HepG2 (cell line): Measurements from ENCODE around the gene JAM2. TPM values are rescaled to one million over a fixed set of nuclear protein-coding genes. Genes with fewer than 3 reads are reported as not detected.

Experiments used
- ATAC-seq: fragments of 200-7000 bp; cut with Tn5 transposase; 3 replicates; pipeline ENCODE4 v1.9.1; 2020; ENCODE audit warnings: mild to moderate bottlenecking, moderate library complexity
- BruUV-seq: library from RNA; stranded (reverse); fragments of 400-500 nt; replicated peaks from 2 replicates; lab custom pipeline; 2021; lab: Mats Ljungman, UMichigan
- CTCF ChIA-PET: fragments of 300-600 bp; formaldehyde crosslinking; extraction: SDS; loops from one replicate; lab custom pipeline; 2021; ENCODE audit warnings: low total read pairs, inconsistent platforms, low intra/inter-chr PET ratio; lab: Yijun Ruan, JAX
- POLR2A ChIA-PET: fragments of 350-600 bp; sonication (Branson Sonifier 250); formaldehyde crosslinking; loops from one replicate; lab custom pipeline; 2020; ENCODE audit warnings: antibody characterized with exemption, inconsistent platforms; lab: Yijun Ruan, JAX
- DNase-seq: peaks from one replicate; pipeline ENCODE4 v3.0.0-alpha.2; 2015; ENCODE audit warnings: low spot score
- FAIRE-seq: peaks from 3 replicates; lab custom pipeline; 2011; peaks lifted over from hg19 to GRCh38; lab: Jason Lieb, UNC
- H2AFZ ChIP-seq: one replicate; pipeline ENCODE4 v1.6.1; 2011; ENCODE audit warnings: low read length, inconsistent platforms
- H3K27ac ChIP-seq: fragments of 300-600 bp; 3 replicates; pipeline ENCODE4 v1.8.0; 2011; ENCODE audit warnings: mixed run types, mild to moderate bottlenecking, mixed read lengths, low read length, inconsistent platforms; ENCODE audit not compliant: insufficient read depth; ENCODE audit errors: extremely low read length
- H3K27me3 ChIP-seq, 2 experiments: fragments of 200-600 bp in 1 of 2; 2 replicates in 1 of 2; 3 replicates in 1 of 2; pipeline versions ENCODE4 v1.6.0 to v1.8.0; 2011; ENCODE audit warnings: low read length in 2 of 2, mild to moderate bottlenecking in 2 of 2, moderate library complexity in 2 of 2, inconsistent platforms in 1 of 2; ENCODE audit not compliant: insufficient read depth in 2 of 2, control insufficient read depth in 1 of 2
- H3K36me3 ChIP-seq, 2 experiments: fragments of 200-600 bp in 1 of 2; replicated peaks in 1 of 2; 2 replicates in 1 of 2; 3 replicates in 1 of 2; pipeline versions ENCODE4 v1.5.1 to v1.8.0; 2011; ENCODE audit warnings: low read length in 2 of 2, inconsistent platforms in 1 of 2; ENCODE audit not compliant: insufficient read depth in 2 of 2, control insufficient read depth in 1 of 2
- H3K4me1 ChIP-seq: 2 replicates; pipeline ENCODE4 v1.5.1; 2012; ENCODE audit warnings: low read length, inconsistent platforms; ENCODE audit not compliant: insufficient read depth
- H3K4me2 ChIP-seq: 2 replicates; pipeline ENCODE4 v1.6.0; 2011; ENCODE audit warnings: low read depth, low read length, inconsistent platforms
- H3K4me3 ChIP-seq, 3 experiments: fragments of 200-600 bp in 1 of 3; sonication (generic), shearing (Covaris generic) in 1 of 3; replicated peaks in 1 of 3; 2 replicates each; pipeline ENCODE4 v1.5.1; 2011 to 2016; ENCODE audit warnings: low read length in 3 of 3, inconsistent platforms in 2 of 3, low read depth in 2 of 3, mild to moderate bottlenecking in 2 of 3, control low read depth in 1 of 3, mixed read lengths in 1 of 3; ENCODE audit not compliant: insufficient read depth in 1 of 3
- H3K79me2 ChIP-seq: one replicate; pipeline ENCODE4 v1.6.1; 2011; ENCODE audit warnings: low read length, inconsistent platforms; ENCODE audit not compliant: insufficient read depth
- H3K9ac ChIP-seq: 2 replicates; pipeline ENCODE4 v1.6.0; 2011; ENCODE audit warnings: mild to moderate bottlenecking, low read depth, low read length, inconsistent platforms; ENCODE audit not compliant: insufficient read depth
- H3K9me3 ChIP-seq: 2 replicates; pipeline ENCODE4 v1.5.1; 2012; ENCODE audit warnings: mild to moderate bottlenecking, low read length
- H4K20me1 ChIP-seq: 2 replicates; pipeline ENCODE4 v1.6.0; 2011; ENCODE audit warnings: inconsistent platforms, mild to moderate bottlenecking, low read length, moderate library complexity; ENCODE audit not compliant: insufficient read depth
- AGO2 ChIP-seq: fragments of 200-400 bp; formaldehyde crosslinking; optimal IDR thresholded peaks from 2 replicates; pipeline ENCODE3; 2017; ENCODE audit warnings: mild to moderate bottlenecking, low read depth, low read length, moderate library complexity
- ATRX ChIP-seq: sonication (generic); formaldehyde crosslinking; IDR thresholded peaks from 2 replicates; pipeline ENCODE4 v1.4.0; 2020; ENCODE audit warnings: missing genetic modification reagents, borderline replicate concordance
- CREB1 ChIP-seq, 2 experiments: fragments of 450-650 bp in 1 of 2; IDR thresholded peaks; 2 replicates each; pipeline ENCODE4 v1.6.1; 2016 to 2017; ENCODE audit warnings: control low read depth in 1 of 2, mild to moderate bottlenecking in 1 of 2, missing compliant biosample characterization in 1 of 2, missing genetic modification characterization in 1 of 2
- CSRNP1 ChIP-seq: sonication (generic); formaldehyde crosslinking; IDR thresholded peaks from 2 replicates; pipeline ENCODE4 v1.8.1; 2023; ENCODE audit warnings: mild to moderate bottlenecking, missing genetic modification reagents
- ESRRA ChIP-seq: sonication (generic); formaldehyde crosslinking; IDR thresholded peaks from 2 replicates; pipeline ENCODE4 v1.5.1; 2020; ENCODE audit warnings: mild to moderate bottlenecking, low read depth, missing genetic modification reagents
- GABPA ChIP-seq, 2 experiments: IDR thresholded peaks; 2 replicates each; pipeline ENCODE4 v1.6.1; 2011 to 2016; ENCODE audit warnings: low read depth in 2 of 2, low read length in 1 of 2, missing biosample characterization in 1 of 2, missing genetic modification characterization in 1 of 2
- HNF4A ChIP-seq: sonication (generic); formaldehyde crosslinking; IDR thresholded peaks from 2 replicates; pipeline ENCODE4 v1.4.0; 2020; ENCODE audit warnings: missing genetic modification reagents
- KDM5B ChIP-seq: sonication (generic); formaldehyde crosslinking; IDR thresholded peaks from 2 replicates; pipeline ENCODE4 v1.4.0; 2020; ENCODE audit warnings: missing genetic modification reagents, mild to moderate bottlenecking, borderline replicate concordance
- KLF9 ChIP-seq: IDR thresholded peaks from 2 replicates; pipeline ENCODE4 v1.6.1; 2016; ENCODE audit warnings: low read depth
- MEF2D ChIP-seq: sonication (generic); formaldehyde crosslinking; IDR thresholded peaks from 2 replicates; pipeline ENCODE4 v1.5.1; 2020; ENCODE audit warnings: mild to moderate bottlenecking, missing genetic modification reagents
- MXI1 ChIP-seq: IDR thresholded peaks from 3 replicates; pipeline ENCODE4 v1.6.1; 2012; ENCODE audit warnings: low read depth, low read length, inconsistent platforms, borderline replicate concordance
- NAIF1 ChIP-seq: sonication (generic); formaldehyde crosslinking; IDR thresholded peaks from 2 replicates; pipeline ENCODE4 v1.5.0; 2020; ENCODE audit warnings: mild to moderate bottlenecking, missing genetic modification reagents, borderline replicate concordance
- POGK ChIP-seq: sonication (generic); formaldehyde crosslinking; conservative IDR thresholded peaks from 2 replicates; pipeline ENCODE4 v1.8.0; 2022; ENCODE audit warnings: mild to moderate bottlenecking, moderate library complexity, missing genetic modification reagents
- POLR2A ChIP-seq, 2 experiments: IDR thresholded peaks; 2 replicates each; pipeline ENCODE4 v1.6.1; 2011; ENCODE audit warnings: low read depth in 2 of 2, low read length in 2 of 2, mild to moderate bottlenecking in 1 of 2, moderate library complexity in 1 of 2; ENCODE audit not compliant: insufficient read depth in 1 of 2
- SOX6 ChIP-seq, 2 experiments: fragments of 450-650 bp in 1 of 2; sonication (generic) in 1 of 2; formaldehyde crosslinking in 1 of 2; IDR thresholded peaks; 2 replicates each; pipeline versions ENCODE4 v1.4.0 to v1.6.1; 2017 to 2020; ENCODE audit warnings: antibody characterized with exemption in 1 of 2, mild to moderate bottlenecking in 1 of 2, missing genetic modification reagents in 1 of 2
- ZNF335 ChIP-seq: sonication (generic); formaldehyde crosslinking; IDR thresholded peaks from 2 replicates; pipeline ENCODE4 v1.4.0; 2020; ENCODE audit warnings: missing genetic modification reagents
- WGBS: methylation state at CpG from one replicate; pipeline ENCODE4 v1.1.6; 2017; ENCODE audit warnings: low lambda C conversion rate; 5-methylcytosine and 5-hydroxymethylcytosine counted together
- in situ Hi-C: cut with HindIII; loops from 2 replicates; pipeline ENCODE4 v1.10.0; 2017; ENCODE audit warnings: low pct_unique_long_range_greater_than_20kb; ENCODE audit not compliant: extremely low pct_ligation_motif_present
- intact Hi-C: fragments of 100-400 bp; cut with micrococcal nuclease; formaldehyde crosslinking; loops from one replicate; pipeline ENCODE4 v1.10.0; 2022; ENCODE audit not compliant: unreplicated experiment
- polyA plus RNA-seq, 8 experiments: library from polyadenylated mRNA; depleted of rRNA in 3 of 8; stranded (reverse) in 7 of 8; unstranded in 1 of 8; fragments of >200 nt; fragmentation: Illumina TruSeq in 4 of 8; extraction: Trizol in 4 of 8; gene quantifications; 2 replicates each; pipeline versions ENCODE4 v1.2.1 to v1.2.3, GENCODE V29; 2011 to 2016; ENCODE audit warnings: low read depth in 4 of 8, missing spikeins in 1 of 8, mixed read lengths in 1 of 8; ENCODE audit not compliant: insufficient read depth in 1 of 8
- total RNA-seq, 5 experiments: library from RNA; depleted of rRNA; stranded (reverse); fragments of >200 nt; fragmentation: Illumina TruSeq; extraction: Trizol; gene quantifications; 2 replicates each; pipeline ENCODE4 v1.2.3, GENCODE V29; 2016; ENCODE audit warnings: low read depth in 1 of 5
- TF ChIP-seq, protein P1 (sequence below): fragments of 450-650 bp; IDR thresholded peaks from 2 replicates; pipeline ENCODE4 v1.6.1; 2016

The JAM2 gene
- total and polyA plus RNA-seq, 2 of the 13 experiments (the other 11 are each of a cell fraction or from before 2014, with no cell fraction given): 0.07 TPM; not detected in 1

DNA sequence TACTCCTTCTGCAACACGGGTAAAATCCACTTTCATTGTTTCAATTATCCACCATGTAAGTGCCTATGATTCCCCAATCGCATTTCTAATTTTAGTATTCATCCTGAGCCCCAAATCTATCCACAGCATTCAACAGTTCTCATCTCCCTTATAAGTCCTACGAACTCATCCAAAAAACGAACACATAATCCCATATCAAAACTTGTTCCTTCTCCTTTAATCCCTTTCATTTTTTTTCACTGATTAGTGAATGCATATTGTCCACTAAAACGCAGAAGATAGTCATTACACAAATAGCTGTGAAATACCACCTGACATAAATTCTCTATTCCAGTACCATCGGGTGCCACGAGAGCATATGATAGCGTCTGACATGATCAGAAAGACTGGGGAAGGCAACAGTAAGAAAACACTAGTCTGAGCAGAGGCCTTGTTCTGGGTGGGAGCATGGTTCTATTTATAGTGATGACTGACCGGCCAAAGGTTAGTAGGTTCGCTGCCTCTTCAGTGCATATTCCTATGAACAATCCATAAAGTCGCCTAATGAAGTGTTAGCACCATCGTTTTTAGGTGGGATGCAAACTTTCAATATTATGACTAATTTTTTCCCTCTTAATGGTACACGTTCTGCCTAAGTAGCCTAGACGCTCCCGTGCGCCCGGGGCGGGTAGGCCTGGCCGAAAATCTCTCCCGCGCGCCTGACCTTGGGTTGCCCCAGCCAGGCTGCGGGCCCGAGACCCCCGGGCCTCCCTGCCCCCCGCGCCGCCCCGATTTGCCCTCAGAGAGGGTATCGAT is 95.0 kb downstream of the JAM2 start:
- Histone ChIP-seq H3K4me2 (peak overlapping the region; percentile 92), H3K27ac (peak overlapping the region; percentile 100), H3K27me3 (no peaks in the 10 kb centered on the region; a peak in 1 of 5 replicates), H3K9ac (peak overlapping the region; percentile 100), H3K4me3 (peak overlapping the region; percentile 72 to 96 (median 83)), H2AFZ (no peak overlapping the region), H3K36me3 (peaks cover 2 to 16% of the 10 kb centered on the region in 2 experiments; a peak in 4 of 5 replicates), H3K79me2 (peaks cover 68% of the 10 kb centered on the region), H3K4me1 (peaks cover 32% of the 10 kb centered on the region), H3K9me3 (no peaks in the 10 kb centered on the region), H4K20me1 (peaks cover 16% of the 10 kb centered on the region; the same call in 1 of the 2 replicates)
- POLR2A ChIA-PET: interaction anchor here (1.4 to 2.2 kb wide), 3 partner anchors 12 to 128 kb away, joined by 6 to 9 read pairs (median 8); no protein-coding TSS in a partner anchor
- ATAC-seq: peak; percentile 55
- in situ Hi-C loops (loop anchor here (5.0 kb wide), 1 partner anchor 127 kb away; the partner anchor contains the start of gene MRPL39), intact Hi-C loops (loop anchor here (5.0 kb wide), 1 partner anchor 263 kb away; no protein-coding TSS in a partner anchor)
- BruUV-seq: TSS peak; percentile 56
- FAIRE-seq: peak; percentile 28
- CTCF ChIA-PET: no interaction called here
- 0 out of 4 replicates have a peak, but pooled peaks of 1 of the 2 experiments have one; percentile 46 for TF ChIP-seq POLR2A (IDR thresholded peaks at IDR 0.05; ENCODE audit: insufficient read depth in 1 of 2, low read depth in 2 of 2, low read length in 2 of 2)
- 0 out of 2 replicates have a peak, but pooled peaks have one; percentile 49 for TF ChIP-seq CSRNP1 (CRISPR knock-in tag)
- TF ChIP-seq GABPA (IDR thresholded peaks at IDR 0.05; ENCODE audit: low read depth, low read length): no peak
- 0 out of 2 replicates have a peak, but pooled peaks have one; percentile 7 for TF ChIP-seq GABPA (CRISPR knock-in tag; IDR thresholded peaks at IDR 0.05; ENCODE audit: low read depth)
- TF ChIP-seq POGK (CRISPR knock-in tag): no peak
- 0 out of 2 replicates have a peak, but pooled peaks have one; percentile 2 for TF ChIP-seq CREB1 (IDR thresholded peaks at IDR 0.05)
- no peak for TF ChIP-seq CREB1 (CRISPR knock-in tag; IDR thresholded peaks at IDR 0.05)
- no peak for TF ChIP-seq ATRX (CRISPR knock-in tag)
- TF ChIP-seq, protein P1, sequence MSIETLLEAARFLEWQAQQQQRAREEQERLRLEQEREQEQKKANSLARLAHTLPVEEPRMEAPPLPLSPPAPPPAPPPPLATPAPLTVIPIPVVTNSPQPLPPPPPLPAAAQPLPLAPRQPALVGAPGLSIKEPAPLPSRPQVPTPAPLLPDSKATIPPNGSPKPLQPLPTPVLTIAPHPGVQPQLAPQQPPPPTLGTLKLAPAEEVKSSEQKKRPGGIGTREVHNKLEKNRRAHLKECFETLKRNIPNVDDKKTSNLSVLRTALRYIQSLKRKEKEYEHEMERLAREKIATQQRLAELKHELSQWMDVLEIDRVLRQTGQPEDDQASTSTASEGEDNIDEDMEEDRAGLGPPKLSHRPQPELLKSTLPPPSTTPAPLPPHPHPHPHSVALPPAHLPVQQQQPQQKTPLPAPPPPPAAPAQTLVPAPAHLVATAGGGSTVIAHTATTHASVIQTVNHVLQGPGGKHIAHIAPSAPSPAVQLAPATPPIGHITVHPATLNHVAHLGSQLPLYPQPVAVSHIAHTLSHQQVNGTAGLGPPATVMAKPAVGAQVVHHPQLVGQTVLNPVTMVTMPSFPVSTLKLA: peak; percentile 8; the same call in 1 of the 2 replicates
- TF ChIP-seq KDM5B (CRISPR knock-in tag): peak; percentile 1; the same call in 1 of the 2 replicates
- peak; percentile 34 for TF ChIP-seq AGO2
- 0 out of 2 replicates have a peak, but pooled peaks have one; percentile 25 for TF ChIP-seq ESRRA (CRISPR knock-in tag)
- TF ChIP-seq MXI1: peak; percentile 24; the same call in 1 of the 3 replicates
- peak; percentile 17; the same call in 1 of the 2 replicates for TF ChIP-seq HNF4A (CRISPR knock-in tag)
- no peak for TF ChIP-seq SOX6 (IDR thresholded peaks at IDR 0.05)
- 0 out of 2 replicates have a peak, but pooled peaks have one; percentile 2 for TF ChIP-seq SOX6 (CRISPR knock-in tag; IDR thresholded peaks at IDR 0.05)
- peak; percentile 66; the same call in 1 of the 2 replicates for TF ChIP-seq MEF2D (CRISPR knock-in tag)
- TF ChIP-seq KLF9 (CRISPR knock-in tag): no peak
- TF ChIP-seq NAIF1 (CRISPR knock-in tag): peak; percentile 15; the same call in 1 of the 2 replicates
- no peak for TF ChIP-seq ZNF335 (CRISPR knock-in tag)
- DNase-seq: peak; percentile 62
- under 1% methylated on average over 21 of the region's 30 CpGs for WGBS
